NB4 (cell line): Measurements from ENCODE around the gene LASP1NB.

Experiments
- DNase-seq: peaks from one replicate; pipeline ENCODE4 v3.0.0; 2010; ENCODE audit warnings: low read depth
- H3K4me3 ChIP-seq: one replicate; pipeline ENCODE4 v1.5.1; 2011; ENCODE audit warnings: mild to moderate bottlenecking, low read depth, low read length, moderate library complexity
- CTCF ChIP-seq: IDR thresholded peaks from one replicate; pipeline ENCODE4 v1.5.1; 2012; ENCODE audit warnings: low read depth, low read length
- MAX ChIP-seq: IDR thresholded peaks from 2 replicates; pipeline ENCODE4 v1.6.1; 2011; ENCODE audit warnings: low read depth, low read length
- MYC ChIP-seq: IDR thresholded peaks from 2 replicates; pipeline ENCODE4 v1.6.1; 2011; ENCODE audit warnings: low read depth, low read length
- POLR2A ChIP-seq: IDR thresholded peaks from 2 replicates; pipeline ENCODE4 v1.6.1; 2011; ENCODE audit warnings: mild to moderate bottlenecking; ENCODE audit not compliant: insufficient read length; ENCODE audit errors: extremely low read depth

Gene LASP1NB

GRCh38 chr17:38883592-38884526 lies 41.6 kb upstream of the LASP1NB start:
- TF ChIP-seq MYC (no peak), CTCF (no peak), MAX (no peak), POLR2A (no peak)
- H3K4me3 ChIP-seq: no peak overlapping the region
- DNase-seq: peak; percentile 51

- no peak overlapping the region for H3K4me3 ChIP-seq
- no peak for DNase-seq
- TF ChIP-seq POLR2A: no peak
- TF ChIP-seq MYC: no peak
- TF ChIP-seq CTCF: no peak
- TF ChIP-seq MAX: no peak
These were observed 40.2 kb upstream of the LASP1NB start for GRCh38 chr17:38885044-38885727.

GRCh38 chr17:38885728-38886642 lies 39.4 kb upstream of the LASP1NB start:
- TF ChIP-seq CTCF (no peak), MYC (no peak), MAX (no peak)
- no peak for DNase-seq
- no peak overlapping the region for H3K4me3 ChIP-seq

- DNase-seq: no peak
- no peak overlapping the region for H3K4me3 ChIP-seq
- no peak for TF ChIP-seq CTCF
- no peak for TF ChIP-seq POLR2A
- TF ChIP-seq MYC: no peak
- TF ChIP-seq MAX: no peak
These were observed 38.8 kb upstream of the LASP1NB start for GRCh38 chr17:38886643-38887010.

- TF ChIP-seq CTCF (no peak), MYC (no peak), POLR2A (no peak), MAX (no peak)
- DNase-seq: no peak
- H3K4me3 ChIP-seq: no peak overlapping the region
These were observed 36.6 kb upstream of the LASP1NB start for GRCh38 chr17:38888842-38889241.
